GM10266 (cell line): ENCODE measurements around the gene NOTCH4.
"Not testable (repeated sequence)": the region's sequence is repeated elsewhere in the genome, so short reads cannot be mapped to it uniquely, and the experiment has no call there.

Source experiments
- DNase-seq: peaks from one replicate; pipeline ENCODE4 v3.0.0; 2012; ENCODE audit errors: extremely low spot score
- TF ChIP-seq, protein P1 (sequence below): IDR thresholded peaks from 2 replicates; pipeline ENCODE4 v1.5.1; 2012; ENCODE audit warnings: mild to moderate bottlenecking, low read depth; ENCODE audit not compliant: control insufficient read depth, insufficient read depth; ENCODE audit errors: missing control alignments

The NOTCH4 gene

DNA sequence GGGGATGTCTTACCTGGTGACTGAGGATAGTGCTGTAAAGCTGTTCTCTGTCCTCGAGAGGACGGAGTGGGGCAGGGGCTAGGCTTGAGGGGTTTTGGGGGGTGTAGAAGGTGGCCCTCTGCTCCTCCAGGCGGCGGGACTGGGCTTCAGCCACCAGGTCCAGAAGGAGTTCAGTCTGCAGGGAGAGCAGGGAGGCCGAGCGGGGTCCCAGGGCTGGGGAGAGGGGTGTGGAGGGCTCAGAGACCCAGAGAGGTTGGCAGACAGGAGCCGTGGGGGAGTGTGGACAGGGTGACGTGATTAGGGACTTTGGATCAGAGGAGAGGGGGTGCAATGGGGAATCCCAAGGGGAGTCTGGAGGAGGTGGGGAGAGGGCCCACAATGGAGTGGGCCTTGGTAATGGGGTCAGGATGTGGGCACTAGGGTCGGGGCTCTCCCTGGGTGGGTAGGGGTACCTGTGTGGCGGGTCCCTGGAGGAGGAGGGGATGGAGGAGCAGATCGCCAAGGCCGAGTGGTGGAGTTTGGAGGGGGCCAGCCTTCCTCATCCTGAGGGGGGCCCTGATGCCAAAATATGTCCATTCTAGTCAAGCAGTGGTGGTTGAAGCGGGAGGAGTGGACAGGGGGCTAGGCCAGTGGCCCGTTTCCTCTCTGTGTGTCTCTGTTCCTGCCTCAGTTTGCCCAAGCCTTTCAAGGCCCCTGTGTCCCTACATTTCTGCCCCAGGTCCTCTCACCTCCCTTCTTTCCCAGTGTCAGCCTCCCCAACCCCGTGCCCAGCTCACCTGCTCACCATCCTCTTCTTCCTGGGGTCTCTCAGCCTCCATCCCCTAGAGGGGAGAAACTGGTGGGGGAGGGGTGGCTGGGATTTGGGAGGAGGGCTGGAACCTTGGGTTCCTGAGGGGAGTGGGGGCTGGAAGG, 31.9 kb downstream of the NOTCH4 start:
- DNase-seq = no peak
- TF ChIP-seq, protein P1, sequence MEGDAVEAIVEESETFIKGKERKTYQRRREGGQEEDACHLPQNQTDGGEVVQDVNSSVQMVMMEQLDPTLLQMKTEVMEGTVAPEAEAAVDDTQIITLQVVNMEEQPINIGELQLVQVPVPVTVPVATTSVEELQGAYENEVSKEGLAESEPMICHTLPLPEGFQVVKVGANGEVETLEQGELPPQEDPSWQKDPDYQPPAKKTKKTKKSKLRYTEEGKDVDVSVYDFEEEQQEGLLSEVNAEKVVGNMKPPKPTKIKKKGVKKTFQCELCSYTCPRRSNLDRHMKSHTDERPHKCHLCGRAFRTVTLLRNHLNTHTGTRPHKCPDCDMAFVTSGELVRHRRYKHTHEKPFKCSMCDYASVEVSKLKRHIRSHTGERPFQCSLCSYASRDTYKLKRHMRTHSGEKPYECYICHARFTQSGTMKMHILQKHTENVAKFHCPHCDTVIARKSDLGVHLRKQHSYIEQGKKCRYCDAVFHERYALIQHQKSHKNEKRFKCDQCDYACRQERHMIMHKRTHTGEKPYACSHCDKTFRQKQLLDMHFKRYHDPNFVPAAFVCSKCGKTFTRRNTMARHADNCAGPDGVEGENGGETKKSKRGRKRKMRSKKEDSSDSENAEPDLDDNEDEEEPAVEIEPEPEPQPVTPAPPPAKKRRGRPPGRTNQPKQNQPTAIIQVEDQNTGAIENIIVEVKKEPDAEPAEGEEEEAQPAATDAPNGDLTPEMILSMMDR = no peak

DNA sequence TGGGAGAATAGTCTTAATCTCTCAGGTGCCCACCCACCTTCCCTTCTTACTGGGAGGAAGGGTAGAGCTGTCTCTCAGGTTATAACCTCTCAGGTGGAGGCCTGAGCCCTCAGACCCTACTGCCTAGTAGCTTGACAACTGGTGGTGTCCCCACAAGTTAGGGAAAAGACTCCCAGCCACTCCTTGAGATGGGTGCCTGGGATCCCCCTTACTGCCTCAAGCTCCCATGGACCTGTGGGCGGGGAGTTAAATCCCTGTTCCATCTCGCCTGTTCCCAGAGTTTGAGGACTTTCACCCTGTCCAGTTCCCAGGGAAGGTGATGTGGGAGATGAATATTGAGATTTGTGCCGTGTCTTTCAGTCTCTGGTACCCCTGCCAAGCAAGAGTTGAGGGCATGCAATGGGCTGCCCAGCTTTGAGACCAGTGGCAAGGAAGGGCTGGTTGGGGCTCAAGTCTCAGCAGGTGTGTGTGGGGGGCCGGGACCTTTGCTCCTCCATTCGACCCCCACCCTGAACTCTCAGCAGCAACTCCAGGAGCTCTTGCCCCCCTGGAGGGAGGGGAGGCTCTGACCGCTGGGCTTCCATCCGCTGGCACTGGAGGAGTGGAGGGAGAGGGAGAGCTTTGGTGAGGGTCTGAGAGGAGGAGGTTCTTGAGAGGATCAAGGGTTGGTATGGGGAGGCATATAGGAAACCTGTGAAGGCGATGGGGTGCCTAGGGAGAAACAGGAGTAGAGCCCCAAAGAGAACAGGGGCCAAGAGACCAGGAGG, 32.8 kb downstream of the NOTCH4 start:
- TF ChIP-seq, protein P1 = no peak
- DNase-seq = no peak

DNA sequence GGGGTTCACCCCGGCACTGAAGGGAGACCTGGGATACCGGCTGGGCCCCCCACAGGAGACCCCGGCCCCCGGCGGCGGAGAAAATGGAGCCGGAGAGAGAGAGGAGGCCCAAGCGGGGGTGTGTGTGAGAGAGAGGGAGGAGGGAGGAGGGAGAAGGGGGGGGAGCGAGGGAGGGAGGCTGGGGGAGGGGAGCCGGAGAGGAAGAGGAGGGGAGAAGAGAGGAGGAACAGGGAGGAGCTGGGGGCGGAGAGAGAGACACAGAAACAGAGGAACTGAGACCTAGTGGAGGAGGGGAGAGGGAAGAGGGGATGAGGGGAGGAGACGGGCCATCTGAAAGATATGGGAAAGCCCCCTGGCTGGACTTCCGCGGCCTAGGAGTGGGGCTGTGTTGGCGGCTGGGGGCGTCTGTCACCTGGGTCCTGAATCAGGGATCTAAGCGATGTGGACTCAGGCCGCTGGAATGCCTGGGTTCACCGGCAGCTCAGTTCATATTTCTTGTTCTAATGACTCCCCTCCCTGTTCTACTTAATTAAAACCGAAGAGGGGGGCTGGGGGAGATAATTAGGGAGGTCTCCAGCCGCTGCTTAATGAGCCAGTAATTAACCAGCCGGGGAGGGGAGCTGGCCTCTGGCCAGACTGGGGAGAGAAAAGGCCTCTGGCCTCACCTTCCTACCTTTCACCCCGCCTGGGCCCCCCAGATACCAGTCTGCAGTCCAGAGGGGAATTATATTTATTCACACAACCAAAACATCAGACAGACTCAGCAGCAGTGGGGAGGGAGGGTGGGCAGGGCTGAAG, 33.6 kb downstream of the NOTCH4 start, which contains the start of gene PBX2:
Gene PBX2, minus strand, starts transcription at position 149 of the 798 bp plus-strand sequence. CDS start 287 bp downstream, outside the sequence.
- TF ChIP-seq, protein P1 = no peak
- peak; percentile 86 for DNase-seq

GRCh38 chr6:32189742-32190053, 34.2 kb downstream of the NOTCH4 start:
- TF ChIP-seq, protein P1 = no peak
- DNase-seq = no peak

DNA sequence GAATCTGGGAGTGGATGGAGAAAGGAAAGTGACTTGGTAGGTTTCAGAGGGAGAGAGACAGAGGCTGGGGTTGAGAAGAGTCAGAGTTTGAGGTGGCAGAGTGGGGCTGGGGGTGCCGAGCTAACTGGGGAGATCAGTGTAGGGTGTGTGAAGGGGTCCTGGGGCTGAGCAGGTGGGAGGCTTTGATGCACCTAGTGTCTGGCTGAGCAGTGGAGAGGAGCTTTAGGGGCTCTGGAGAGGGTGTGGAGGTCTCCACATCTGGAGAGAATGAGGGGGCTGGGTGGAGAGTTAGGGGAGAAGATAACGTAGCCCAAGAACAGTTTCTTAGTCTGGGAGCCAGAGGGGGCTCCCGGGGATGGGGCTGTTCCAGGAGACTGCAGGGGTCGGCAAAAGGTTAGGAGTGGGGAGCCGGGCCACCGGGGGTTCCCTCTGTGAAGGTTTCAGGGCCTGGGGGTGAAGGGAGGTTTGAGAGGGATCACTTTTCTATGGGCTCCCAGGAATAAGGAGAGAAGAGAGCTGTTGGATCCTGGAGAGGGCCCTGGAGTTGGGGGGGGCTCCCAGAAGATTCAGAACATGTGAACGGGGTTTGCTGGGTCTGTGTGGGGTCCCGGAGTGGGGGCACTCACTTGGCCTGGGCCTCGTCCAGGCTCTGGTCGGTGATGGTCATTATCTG, 34.7 kb downstream of the NOTCH4 start:
- TF ChIP-seq, protein P1 = no peak
- DNase-seq = no peak

DNA sequence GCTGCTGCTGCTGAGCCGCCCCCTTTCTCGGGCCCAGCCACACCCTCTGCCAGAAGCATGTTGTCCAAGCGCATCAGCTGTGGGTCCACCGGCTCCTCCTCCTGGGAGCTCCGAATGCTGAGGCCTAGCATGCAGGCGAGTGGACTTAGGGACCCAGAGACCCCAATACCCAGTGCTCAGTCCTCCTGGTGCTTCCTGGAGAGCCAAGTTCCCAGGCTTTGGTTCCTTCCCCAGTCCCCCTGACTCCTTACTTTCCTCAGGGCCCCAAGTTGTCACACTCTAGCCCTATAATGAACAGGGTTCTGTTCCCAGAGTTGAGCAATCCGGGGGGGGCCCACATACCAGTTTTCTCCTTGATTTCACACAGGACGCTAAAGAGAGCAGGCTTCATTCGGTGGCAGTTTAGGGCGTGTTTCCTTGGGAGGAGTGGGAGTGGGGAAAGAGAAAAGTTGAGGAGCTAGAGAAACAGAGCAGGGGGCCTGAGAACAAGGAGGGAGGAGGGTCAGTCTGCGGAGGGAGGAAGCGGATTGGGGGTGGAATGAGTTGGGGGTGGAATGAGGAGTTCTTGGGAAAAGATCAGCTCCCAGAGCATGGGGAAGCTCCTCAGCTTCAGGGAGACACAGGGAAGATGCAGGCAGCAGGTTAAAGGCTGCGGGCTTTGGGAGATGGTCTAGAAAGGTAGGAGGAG, 35.3 kb downstream of the NOTCH4 start:
- DNase-seq = no peak
- TF ChIP-seq, protein P1 = no peak

- DNase-seq = not testable (repeated sequence)
Observed at GRCh38 chr6:32187725-32188380, 36.0 kb downstream of the NOTCH4 start.
